ENCODE data around the gene DLX1. TPM values are rescaled to one million over a fixed set of nuclear protein-coding genes. Genes with fewer than 3 reads are reported as not detected.

DLX1 gene
- total and polyA plus RNA-seq, 9 of the 15 experiments (the other 6 are each of a cell fraction or from before 2014, with no cell fraction given) = 1.9 to 26.2 (median 9.6) TPM

DNA sequence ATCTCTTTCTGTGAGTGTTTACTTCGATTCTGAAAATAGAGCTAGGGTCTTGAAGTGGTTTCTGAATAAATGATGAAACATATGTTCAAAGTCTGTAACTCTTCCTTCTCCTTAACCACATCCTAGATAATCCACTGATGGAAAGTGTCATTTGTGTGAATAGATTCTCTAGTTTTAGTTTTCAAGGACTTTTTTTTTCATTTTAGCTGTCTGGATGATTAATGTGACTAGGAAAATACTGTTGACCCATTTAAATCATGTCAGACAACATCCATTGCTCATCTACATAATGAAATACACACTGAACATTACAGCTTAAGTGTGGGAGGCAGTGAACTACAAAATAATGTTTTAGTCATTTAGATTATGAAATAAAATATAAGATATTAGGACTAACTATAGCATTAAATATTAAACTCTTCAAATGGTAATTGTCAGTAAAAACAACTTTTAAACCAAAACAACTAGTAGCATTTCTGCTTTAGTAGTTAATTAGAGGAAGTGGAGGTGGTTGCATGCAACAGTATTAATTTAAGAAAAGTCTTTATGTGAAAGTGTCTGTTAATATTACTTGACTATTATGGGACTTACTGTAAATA, 39.1 kb upstream of the DLX1 start (continued):
- TF ChIP-seq, protein P1, sequence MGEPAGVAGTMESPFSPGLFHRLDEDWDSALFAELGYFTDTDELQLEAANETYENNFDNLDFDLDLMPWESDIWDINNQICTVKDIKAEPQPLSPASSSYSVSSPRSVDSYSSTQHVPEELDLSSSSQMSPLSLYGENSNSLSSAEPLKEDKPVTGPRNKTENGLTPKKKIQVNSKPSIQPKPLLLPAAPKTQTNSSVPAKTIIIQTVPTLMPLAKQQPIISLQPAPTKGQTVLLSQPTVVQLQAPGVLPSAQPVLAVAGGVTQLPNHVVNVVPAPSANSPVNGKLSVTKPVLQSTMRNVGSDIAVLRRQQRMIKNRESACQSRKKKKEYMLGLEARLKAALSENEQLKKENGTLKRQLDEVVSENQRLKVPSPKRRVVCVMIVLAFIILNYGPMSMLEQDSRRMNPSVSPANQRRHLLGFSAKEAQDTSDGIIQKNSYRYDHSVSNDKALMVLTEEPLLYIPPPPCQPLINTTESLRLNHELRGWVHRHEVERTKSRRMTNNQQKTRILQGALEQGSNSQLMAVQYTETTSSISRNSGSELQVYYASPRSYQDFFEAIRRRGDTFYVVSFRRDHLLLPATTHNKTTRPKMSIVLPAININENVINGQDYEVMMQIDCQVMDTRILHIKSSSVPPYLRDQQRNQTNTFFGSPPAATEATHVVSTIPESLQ (CRISPR knock-in tag; IDR thresholded peaks at IDR 0.05) = no peak
- TF ChIP-seq, protein P2, sequence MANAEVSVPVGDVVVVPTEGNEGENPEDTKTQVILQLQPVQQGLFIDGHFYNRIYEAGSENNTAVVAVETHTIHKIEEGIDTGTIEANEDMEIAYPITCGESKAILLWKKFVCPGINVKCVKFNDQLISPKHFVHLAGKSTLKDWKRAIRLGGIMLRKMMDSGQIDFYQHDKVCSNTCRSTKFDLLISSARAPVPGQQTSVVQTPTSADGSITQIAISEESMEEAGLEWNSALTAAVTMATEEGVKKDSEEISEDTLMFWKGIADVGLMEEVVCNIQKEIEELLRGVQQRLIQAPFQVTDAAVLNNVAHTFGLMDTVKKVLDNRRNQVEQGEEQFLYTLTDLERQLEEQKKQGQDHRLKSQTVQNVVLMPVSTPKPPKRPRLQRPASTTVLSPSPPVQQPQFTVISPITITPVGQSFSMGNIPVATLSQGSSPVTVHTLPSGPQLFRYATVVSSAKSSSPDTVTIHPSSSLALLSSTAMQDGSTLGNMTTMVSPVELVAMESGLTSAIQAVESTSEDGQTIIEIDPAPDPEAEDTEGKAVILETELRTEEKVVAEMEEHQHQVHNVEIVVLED (CRISPR knock-in tag; IDR thresholded peaks at IDR 0.05) = no peak
- peak; percentile 51 for TF ChIP-seq FOSL1 (tag; conservative IDR thresholded peaks at IDR 0.05)
- no peak for TF ChIP-seq HLTF (IDR thresholded peaks at IDR 0.05)
- no peak for TF ChIP-seq BCOR (IDR thresholded peaks at IDR 0.05)
- peak; percentile 85; the same call in 1 of the 2 replicates for TF ChIP-seq ESRRA (IDR thresholded peaks at IDR 0.05; ENCODE audit: borderline replicate concordance, low read depth)
- no peak for TF ChIP-seq POLR3G (IDR thresholded peaks at IDR 0.05; ENCODE audit: extremely low read depth, insufficient read length, insufficient replicate concordance)
- TF ChIP-seq GABPA (tag; conservative IDR thresholded peaks at IDR 0.05; ENCODE audit: low read depth) = peak; percentile 50; the same call in 1 of the 2 replicates
- no peak for TF ChIP-seq ELF4 (CRISPR knock-in tag; IDR thresholded peaks at IDR 0.05)
- TF ChIP-seq LEF1 (IDR thresholded peaks at IDR 0.05) = peak; percentile 100
- no peak for TF ChIP-seq PURB (CRISPR knock-in tag; IDR thresholded peaks at IDR 0.05; ENCODE audit: low read depth)
- TF ChIP-seq, protein P3, sequence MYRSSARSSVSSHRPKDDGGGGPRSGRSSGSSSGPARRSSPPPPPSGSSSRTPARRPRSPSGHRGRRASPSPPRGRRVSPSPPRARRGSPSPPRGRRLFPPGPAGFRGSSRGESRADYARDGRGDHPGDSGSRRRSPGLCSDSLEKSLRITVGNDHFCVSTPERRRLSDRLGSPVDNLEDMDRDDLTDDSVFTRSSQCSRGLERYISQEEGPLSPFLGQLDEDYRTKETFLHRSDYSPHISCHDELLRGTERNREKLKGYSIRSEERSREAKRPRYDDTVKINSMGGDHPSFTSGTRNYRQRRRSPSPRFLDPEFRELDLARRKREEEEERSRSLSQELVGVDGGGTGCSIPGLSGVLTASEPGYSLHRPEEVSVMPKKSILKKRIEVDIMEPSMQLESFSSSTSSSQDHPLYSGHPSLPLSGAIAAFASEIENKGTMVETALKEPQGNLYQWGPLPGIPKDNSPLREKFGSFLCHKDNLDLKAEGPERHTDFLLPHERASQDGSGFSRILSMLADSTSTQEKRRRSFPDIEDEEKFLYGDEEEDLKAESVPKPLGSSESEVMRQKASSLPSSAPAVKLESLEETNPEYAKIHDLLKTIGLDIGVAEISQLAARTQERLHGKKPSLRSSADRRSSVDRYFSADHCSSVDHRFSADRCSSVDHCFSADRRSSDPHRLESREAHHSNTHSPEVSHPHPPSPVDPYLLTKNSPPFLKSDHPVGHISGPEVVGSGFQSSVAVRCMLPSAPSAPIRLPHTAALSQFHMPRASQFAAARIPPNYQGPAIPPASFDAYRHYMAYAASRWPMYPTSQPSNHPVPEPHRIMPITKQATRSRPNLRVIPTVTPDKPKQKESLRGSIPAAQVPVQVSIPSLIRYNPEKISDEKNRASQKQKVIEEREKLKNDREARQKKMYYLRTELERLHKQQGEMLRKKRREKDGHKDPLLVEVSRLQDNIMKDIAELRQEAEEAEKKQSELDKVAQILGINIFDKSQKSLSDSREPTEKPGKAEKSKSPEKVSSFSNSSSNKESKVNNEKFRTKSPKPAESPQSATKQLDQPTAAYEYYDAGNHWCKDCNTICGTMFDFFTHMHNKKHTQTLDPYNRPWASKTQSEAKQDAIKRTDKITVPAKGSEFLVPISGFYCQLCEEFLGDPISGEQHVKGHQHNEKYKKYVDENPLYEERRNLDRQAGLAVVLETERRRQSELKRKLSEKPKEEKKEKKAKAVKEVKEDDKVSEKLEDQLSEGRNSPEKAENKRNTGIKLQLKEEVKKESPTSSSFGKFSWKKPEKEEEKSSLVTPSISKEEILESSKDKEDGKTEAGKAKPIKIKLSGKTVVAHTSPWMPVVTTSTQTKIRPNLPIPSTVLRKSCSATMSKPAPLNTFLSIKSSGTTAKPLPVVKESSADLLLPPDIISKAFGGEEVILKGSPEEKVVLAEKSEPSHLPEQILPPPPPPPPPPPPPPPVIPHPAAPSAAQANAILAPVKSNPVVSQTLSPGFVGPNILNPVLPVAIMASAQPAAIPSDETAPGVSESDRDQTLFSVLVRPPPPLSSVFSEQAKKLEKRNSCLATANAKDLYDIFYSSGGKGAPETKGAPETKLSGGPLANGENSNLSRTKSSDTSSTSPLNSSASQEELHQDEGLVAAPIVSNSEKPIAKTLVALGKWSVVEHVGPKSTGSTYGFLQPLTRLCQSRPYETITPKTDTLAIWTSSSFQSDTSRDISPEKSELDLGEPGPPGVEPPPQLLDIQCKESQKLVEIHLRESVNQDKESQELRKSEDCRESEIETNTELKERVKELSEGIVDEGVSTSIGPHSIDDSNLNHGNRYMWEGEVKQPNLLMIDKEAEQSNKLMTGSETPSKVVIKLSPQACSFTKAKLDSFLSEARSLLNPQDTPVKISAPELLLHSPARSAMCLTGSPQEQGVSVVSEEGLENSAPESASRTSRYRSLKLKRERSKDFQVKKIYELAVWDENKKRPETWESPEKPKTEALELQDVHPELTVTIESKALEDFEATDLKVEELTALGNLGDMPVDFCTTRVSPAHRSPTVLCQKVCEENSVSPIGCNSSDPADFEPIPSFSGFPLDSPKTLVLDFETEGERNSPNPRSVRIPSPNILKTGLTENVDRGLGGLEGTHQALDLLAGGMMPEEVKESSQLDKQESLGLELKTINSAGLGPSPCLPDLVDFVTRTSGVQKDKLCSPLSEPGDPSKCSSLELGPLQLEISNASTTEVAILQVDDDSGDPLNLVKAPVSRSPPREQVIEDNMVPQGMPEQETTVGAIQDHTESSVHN (IDR thresholded peaks at IDR 0.05; ENCODE audit: borderline replicate concordance in 1 of 2, low read depth in 1 of 2) = peak; percentile 66 to 99
- peak; percentile 84 for TF ChIP-seq MECOM (CRISPR knock-in tag; IDR thresholded peaks at IDR 0.05)
- TF ChIP-seq PHF21A (IDR thresholded peaks at IDR 0.05; ENCODE audit: borderline replicate concordance, low read depth) = no peak
- TF ChIP-seq, protein P4, sequence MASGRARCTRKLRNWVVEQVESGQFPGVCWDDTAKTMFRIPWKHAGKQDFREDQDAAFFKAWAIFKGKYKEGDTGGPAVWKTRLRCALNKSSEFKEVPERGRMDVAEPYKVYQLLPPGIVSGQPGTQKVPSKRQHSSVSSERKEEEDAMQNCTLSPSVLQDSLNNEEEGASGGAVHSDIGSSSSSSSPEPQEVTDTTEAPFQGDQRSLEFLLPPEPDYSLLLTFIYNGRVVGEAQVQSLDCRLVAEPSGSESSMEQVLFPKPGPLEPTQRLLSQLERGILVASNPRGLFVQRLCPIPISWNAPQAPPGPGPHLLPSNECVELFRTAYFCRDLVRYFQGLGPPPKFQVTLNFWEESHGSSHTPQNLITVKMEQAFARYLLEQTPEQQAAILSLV (tag; IDR thresholded peaks at IDR 0.05) = peak; percentile 65; the same call in 1 of the 2 replicates
- peak; percentile 88 for TF ChIP-seq MEF2D (tag; conservative IDR thresholded peaks at IDR 0.05; ENCODE audit: low read depth)

All from K562 (cell line).